GM21423 (cell line): ENCODE measurements around the gene CHRM3.
A peak's percentile ranks its signal among the peaks of the same experiment; 100 is the strongest.

Experiments used
- ATAC-seq: cut with Tn5 transposase; IDR thresholded peaks from one replicate; pipeline ENCODE4 v1.9.1; 2021; ENCODE audit warnings: mild to moderate bottlenecking, moderate library complexity; ENCODE audit not compliant: unreplicated experiment

Gene CHRM3

GRCh38 chr1:239394107-239394506 is 7.7 kb downstream of the CHRM3 start:
- ATAC-seq: no peak

GRCh38 chr1:239413916-239414315 is 27.5 kb downstream of the CHRM3 start:
- no peak for ATAC-seq

GRCh38 chr1:239417221-239417620 is 30.9 kb downstream of the CHRM3 start:
- ATAC-seq: no peak

GRCh38 chr1:239417986-239418640 is 31.7 kb downstream of the CHRM3 start:
- ATAC-seq: peak; percentile 80

- ATAC-seq: no peak
Measured at GRCh38 chr1:239418681-239419080, 32.3 kb downstream of the CHRM3 start.

GRCh38 chr1:239421811-239422210 is 35.4 kb downstream of the CHRM3 start:
- ATAC-seq: no peak

- no peak for ATAC-seq
Measured at GRCh38 chr1:239422818-239423217, 36.5 kb downstream of the CHRM3 start.

- no peak for ATAC-seq
Measured at GRCh38 chr1:239426821-239427475, 40.6 kb downstream of the CHRM3 start.

GRCh38 chr1:239427712-239428111 is 41.3 kb downstream of the CHRM3 start:
- no peak for ATAC-seq

- no peak for ATAC-seq
Measured at GRCh38 chr1:239428120-239428710, 41.8 kb downstream of the CHRM3 start.

- no peak for ATAC-seq
Measured at GRCh38 chr1:239429163-239429562, 42.8 kb downstream of the CHRM3 start.

- ATAC-seq: no peak
Measured at GRCh38 chr1:239432255-239432654, 45.9 kb downstream of the CHRM3 start.

- no peak for ATAC-seq
Measured at GRCh38 chr1:239434181-239434580, 47.8 kb downstream of the CHRM3 start.
